ENCODE measurements around the gene C16orf74. TPM values are rescaled to one million over a fixed set of nuclear protein-coding genes. Genes with fewer than 3 reads are reported as not detected.

C16orf74 gene
- total and polyA plus RNA-seq, 2 of the 13 experiments (the other 11 are each of a cell fraction or from before 2014, with no cell fraction given) = 0.13 to 0.29 TPM

GRCh38 chr16:85731179-85731578, 19.7 kb downstream of the C16orf74 start:
- BruUV-seq (replicated peaks) = no TSS peak
- intact Hi-C loops (cut with micrococcal nuclease; ENCODE audit: unreplicated experiment) = no loop called here
- H3K9ac ChIP-seq (ENCODE audit: insufficient read depth, low read depth, low read length) = no peak overlapping the region; the same call in 1 of the 2 replicates
- no peak overlapping the region for H3K27ac ChIP-seq (ENCODE audit: extremely low read length, insufficient read depth, low read length)
- DNase-seq (ENCODE audit: low spot score) (no peak), FAIRE-seq (no peak), ATAC-seq (peak; percentile 20)
- in situ Hi-C loops (cut with HindIII; ENCODE audit: extremely low pct_ligation_motif_present, low pct_unique_long_range_greater_than_20kb) = no loop called here
- WGBS (ENCODE audit: low lambda C conversion rate) = 41% methylated on average over 5 of the region's 5 CpGs
- peaks cover 45% of the 10 kb centered on the region for H3K4me1 ChIP-seq (ENCODE audit: insufficient read depth, low read length)
- peaks cover 4 to 10% of the 10 kb centered on the region in 2 experiments; a peak in 3 of 5 replicates for H3K27me3 ChIP-seq (ENCODE audit: control insufficient read depth in 1 of 2, insufficient read depth in 2 of 2, low read length in 2 of 2)
- no peaks in the 10 kb centered on the region for H4K20me1 ChIP-seq (ENCODE audit: insufficient read depth, low read length)
- no peaks in the 10 kb centered on the region for H3K9me3 ChIP-seq (ENCODE audit: low read length)
- POLR2A ChIA-PET = no interaction called here
- H3K4me3 ChIP-seq (replicated peaks in 1 of 3; ENCODE audit: insufficient read depth in 1 of 3, low read depth in 2 of 3, low read length in 3 of 3) = no peak overlapping the region
- no peaks in the 10 kb centered on the region for H3K36me3 ChIP-seq (replicated peaks in 1 of 2; ENCODE audit: control insufficient read depth in 1 of 2, insufficient read depth in 2 of 2, low read length in 2 of 2)
- H2AFZ ChIP-seq (ENCODE audit: low read length) = no peak overlapping the region
- no peaks in the 10 kb centered on the region for H3K79me2 ChIP-seq (ENCODE audit: insufficient read depth, low read length)
- no peak overlapping the region for H3K4me2 ChIP-seq (ENCODE audit: low read depth, low read length)
- CTCF ChIA-PET (ENCODE audit: low intra/inter-chr PET ratio, low total read pairs) = no interaction called here
- no peak for TF ChIP-seq HMGXB4 (CRISPR knock-in tag; IDR thresholded peaks at IDR 0.05; ENCODE audit: borderline replicate concordance in 1 of 2, low read depth in 1 of 2)
- no peak for TF ChIP-seq ZFP36L2 (CRISPR knock-in tag; IDR thresholded peaks at IDR 0.05)
- no peak for TF ChIP-seq ZNF513 (CRISPR knock-in tag; conservative IDR thresholded peaks at IDR 0.05)
- TF ChIP-seq ZFP91 (CRISPR knock-in tag; IDR thresholded peaks at IDR 0.05; ENCODE audit: borderline replicate concordance) = no peak
- TF ChIP-seq ZSCAN9 (CRISPR knock-in tag; IDR thresholded peaks at IDR 0.05; ENCODE audit: borderline replicate concordance) = no peak
- TF ChIP-seq, protein P1, sequence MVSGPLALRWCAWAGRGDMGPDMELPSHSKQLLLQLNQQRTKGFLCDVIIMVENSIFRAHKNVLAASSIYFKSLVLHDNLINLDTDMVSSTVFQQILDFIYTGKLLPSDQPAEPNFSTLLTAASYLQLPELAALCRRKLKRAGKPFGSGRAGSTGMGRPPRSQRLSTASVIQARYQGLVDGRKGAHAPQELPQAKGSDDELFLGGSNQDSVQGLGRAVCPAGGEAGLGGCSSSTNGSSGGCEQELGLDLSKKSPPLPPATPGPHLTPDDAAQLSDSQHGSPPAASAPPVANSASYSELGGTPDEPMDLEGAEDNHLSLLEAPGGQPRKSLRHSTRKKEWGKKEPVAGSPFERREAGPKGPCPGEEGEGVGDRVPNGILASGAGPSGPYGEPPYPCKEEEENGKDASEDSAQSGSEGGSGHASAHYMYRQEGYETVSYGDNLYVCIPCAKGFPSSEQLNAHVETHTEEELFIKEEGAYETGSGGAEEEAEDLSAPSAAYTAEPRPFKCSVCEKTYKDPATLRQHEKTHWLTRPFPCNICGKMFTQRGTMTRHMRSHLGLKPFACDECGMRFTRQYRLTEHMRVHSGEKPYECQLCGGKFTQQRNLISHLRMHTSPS (CRISPR knock-in tag; IDR thresholded peaks at IDR 0.05; ENCODE audit: low read depth) = peak; percentile 13; the same call in 1 of the 2 replicates
- no peak for TF ChIP-seq PTBP1 (IDR thresholded peaks at IDR 0.05; ENCODE audit: low read depth, low read length, poor library complexity, severe bottlenecking)
- no peak for TF ChIP-seq TCF7L2 (IDR thresholded peaks at IDR 0.05; ENCODE audit: low read depth, low read length)
- TF ChIP-seq PHB2 (IDR thresholded peaks at IDR 0.05; ENCODE audit: partially characterized antibody) = no peak
- TF ChIP-seq ZNF496 (CRISPR knock-in tag; IDR thresholded peaks at IDR 0.05; ENCODE audit: insufficient replicate concordance) = no peak
- no peak; the same call in 1 of the 2 replicates for TF ChIP-seq ZNF274 (CRISPR knock-in tag; IDR thresholded peaks at IDR 0.05)
- peak; percentile 52; the same call in 1 of the 2 replicates for TF ChIP-seq SALL1 (CRISPR knock-in tag; IDR thresholded peaks at IDR 0.05)
- TF ChIP-seq ZNF136 (CRISPR knock-in tag; IDR thresholded peaks at IDR 0.05; ENCODE audit: low read depth) = no peak
- TF ChIP-seq ZNF160 (CRISPR knock-in tag; IDR thresholded peaks at IDR 0.05) = no peak
- TF ChIP-seq KDM6A (CRISPR knock-in tag; IDR thresholded peaks at IDR 0.05; ENCODE audit: low read depth) = no peak
